Measurements from ENCODE around the gene MEPCE. TPM values are rescaled to one million over a fixed set of nuclear protein-coding genes. Genes with fewer than 3 reads are reported as not detected.

Gene MEPCE
- total and polyA plus RNA-seq, 9 of the 15 experiments (the other 6 are each of a cell fraction or from before 2014, with no cell fraction given) = 10.9 to 76.3 (median 44.1) TPM

GRCh38 chr7:100469227-100470044, 39.8 kb downstream of the MEPCE start (continued):
- no peak for TF ChIP-seq MIER1 (IDR thresholded peaks at IDR 0.05; ENCODE audit: low read depth)
- TF ChIP-seq ZBTB11 (CRISPR knock-in tag; IDR thresholded peaks at IDR 0.05) = no peak
- no peak for TF ChIP-seq DPF2 (IDR thresholded peaks at IDR 0.05)
- TF ChIP-seq TBP (optimal IDR thresholded peaks at IDR 0.05; ENCODE audit: low read depth, low read length) = peak; percentile 35
- no peak for TF ChIP-seq ZFP30 (CRISPR knock-in tag; IDR thresholded peaks at IDR 0.05; ENCODE audit: borderline replicate concordance)
- TF ChIP-seq CTCF (IDR thresholded peaks at IDR 0.05 in 2 of 3, conservative IDR thresholded peaks at IDR 0.05 in 1 of 3; ENCODE audit: insufficient read depth in 2 of 3, low read depth in 1 of 3, low read length in 3 of 3) = peak; percentile 95 to 98 (median 98)
- TF ChIP-seq POLR2AphosphoS5 (IDR thresholded peaks at IDR 0.05; ENCODE audit: control insufficient read depth, insufficient read depth, low read depth, low read length) = no peak
- no peak for TF ChIP-seq PHF8 (IDR thresholded peaks at IDR 0.05; ENCODE audit: borderline replicate concordance, low read length)
- TF ChIP-seq SIRT6 (IDR thresholded peaks at IDR 0.05; ENCODE audit: low read depth, low read length) = no peak
- no peak for TF ChIP-seq ZNF592 (IDR thresholded peaks at IDR 0.05)
- TF ChIP-seq NKRF (IDR thresholded peaks at IDR 0.05; ENCODE audit: borderline replicate concordance) = no peak
- no peak for TF ChIP-seq TAF1 (IDR thresholded peaks at IDR 0.05; ENCODE audit: control insufficient read depth, extremely low read depth, insufficient read depth, low read length, severe bottlenecking)
- no peak for TF ChIP-seq BCL6 (CRISPR knock-in tag; IDR thresholded peaks at IDR 0.05)
- no peak for TF ChIP-seq FOXK2 (conservative IDR thresholded peaks at IDR 0.05 in 1 of 2, IDR thresholded peaks at IDR 0.05 in 1 of 2; ENCODE audit: low read depth in 2 of 2)
